Endothelial cell of umbilical vein (primary cell): ENCODE measurements around the gene UNC5B. TPM values are rescaled to one million over a fixed set of nuclear protein-coding genes. Genes with fewer than 3 reads are reported as not detected.
A peak's percentile ranks its signal among the peaks of the same experiment; 100 is the strongest.

Source experiments
- BruUV-seq: library from RNA; stranded (reverse); fragments of 400-500 nt; replicated peaks from 2 replicates; lab custom pipeline; 2021; lab: Mats Ljungman, UMichigan
- CTCF ChIA-PET: fragments of 300-600, 350-600 bp; sonication (Branson Sonifier 250); formaldehyde crosslinking; loops from one replicate; lab custom pipeline; 2021; ENCODE audit warnings: antibody characterized with exemption, inconsistent platforms; lab: Charles Lee
- POLR2A ChIA-PET: fragments of 300-600, 350-600 bp; sonication (Branson Sonifier 250); formaldehyde crosslinking; loops from one replicate; lab custom pipeline; 2021; ENCODE audit warnings: antibody characterized with exemption, inconsistent platforms; lab: Charles Lee
- DNase-seq: peaks from one replicate; pipeline ENCODE4 v3.0.0-alpha.2; 2011; ENCODE audit warnings: low read depth, low spot score
- FAIRE-seq: peaks from 2 replicates; lab custom pipeline; 2011; peaks lifted over from hg19 to GRCh38; lab: Jason Lieb, UNC
- H2AFZ ChIP-seq: 2 replicates; pipeline ENCODE4 v1.6.0; 2012; ENCODE audit warnings: low read depth, low read length, control low read depth, inconsistent platforms
- H3K27ac ChIP-seq: 2 replicates; pipeline ENCODE4 v1.5.1; 2011; ENCODE audit warnings: low read depth, mild to moderate bottlenecking, control low read depth, low read length, moderate library complexity; ENCODE audit not compliant: insufficient read depth
- H3K27me3 ChIP-seq, 2 experiments: 2 replicates each; pipeline versions ENCODE4 v1.6.0 to v1.6.1; 2011; ENCODE audit warnings: low read length in 2 of 2, mixed read lengths in 1 of 2; ENCODE audit not compliant: control insufficient read depth in 2 of 2, insufficient read depth in 2 of 2
- H3K36me3 ChIP-seq, 2 experiments: 2 replicates in 1 of 2; 3 replicates in 1 of 2; pipeline ENCODE4 v1.5.1; 2011; ENCODE audit warnings: low read length in 2 of 2, mild to moderate bottlenecking in 1 of 2, moderate library complexity in 1 of 2; ENCODE audit not compliant: control insufficient read depth in 2 of 2, insufficient read depth in 2 of 2; ENCODE audit errors: extremely low read depth in 1 of 2
- H3K4me1 ChIP-seq: 3 replicates; pipeline ENCODE4 v1.5.1; 2011; ENCODE audit warnings: mild to moderate bottlenecking, low read length; ENCODE audit not compliant: control insufficient read depth, insufficient read depth; ENCODE audit errors: extremely low read depth
- H3K4me2 ChIP-seq: 2 replicates; pipeline ENCODE4 v1.6.1; 2011; ENCODE audit warnings: low read length, control low read depth, mixed read lengths; ENCODE audit not compliant: insufficient read depth
- H3K4me3 ChIP-seq, 3 experiments: fragments of 200-600 bp in 1 of 3; sonication (generic), shearing (Covaris generic) in 1 of 3; replicated peaks in 1 of 3; 2 replicates each; pipeline ENCODE4 v1.5.1; 2011 to 2016; ENCODE audit warnings: control low read depth in 3 of 3, low read length in 3 of 3, mild to moderate bottlenecking in 2 of 3, inconsistent platforms in 1 of 3, low read depth in 1 of 3, moderate library complexity in 1 of 3; ENCODE audit not compliant: insufficient read depth in 1 of 3
- H3K79me2 ChIP-seq: 2 replicates; pipeline ENCODE4 v1.6.0; 2012; ENCODE audit warnings: low read length, inconsistent platforms; ENCODE audit not compliant: control insufficient read depth, insufficient read depth
- H3K9ac ChIP-seq: replicated peaks from 2 replicates; pipeline ENCODE3; 2011; ENCODE audit warnings: low read length, control low read depth; ENCODE audit not compliant: insufficient read depth; ENCODE audit errors: extremely low read depth
- H3K9me1 ChIP-seq: replicated peaks from 3 replicates; pipeline ENCODE4 v1.6.0; 2011; ENCODE audit warnings: mild to moderate bottlenecking, low read length; ENCODE audit not compliant: control insufficient read depth, insufficient read depth; ENCODE audit errors: extremely low read depth
- H3K9me3 ChIP-seq: replicated peaks from 2 replicates; pipeline ENCODE4 v1.5.1; 2012; ENCODE audit warnings: low read length, inconsistent platforms; ENCODE audit not compliant: control insufficient read depth, insufficient read depth
- H4K20me1 ChIP-seq: replicated peaks from 2 replicates; pipeline ENCODE3; 2011; ENCODE audit warnings: mild to moderate bottlenecking, low read length; ENCODE audit not compliant: control insufficient read depth, insufficient read depth; ENCODE audit errors: extremely low read depth
- EZH2 ChIP-seq: IDR thresholded peaks from 2 replicates; pipeline ENCODE4 v1.6.1; 2012; ENCODE audit warnings: borderline replicate concordance, low read depth, mild to moderate bottlenecking, moderate library complexity, low read length, inconsistent platforms; ENCODE audit not compliant: severe bottlenecking
- FOS ChIP-seq: IDR thresholded peaks from 2 replicates; pipeline ENCODE4 v1.6.1; 2011; ENCODE audit warnings: mild to moderate bottlenecking, low read length, moderate library complexity, borderline replicate concordance; ENCODE audit not compliant: insufficient read depth
- GATA2 ChIP-seq: IDR thresholded peaks from 2 replicates; pipeline ENCODE4 v1.7.0; 2011; ENCODE audit warnings: low read depth, mild to moderate bottlenecking, moderate library complexity, mixed read lengths, low read length; ENCODE audit not compliant: insufficient read length, insufficient read depth
- JUN ChIP-seq: IDR thresholded peaks from 2 replicates; pipeline ENCODE4 v1.6.1; 2011; ENCODE audit warnings: borderline replicate concordance, low read depth; ENCODE audit not compliant: insufficient read length, insufficient read depth
- MYC ChIP-seq: IDR thresholded peaks from one replicate; pipeline ENCODE4 v1.6.1; 2011; ENCODE audit warnings: mild to moderate bottlenecking, low read depth, low read length
- POLR2A ChIP-seq: IDR thresholded peaks from 2 replicates; pipeline ENCODE4 v1.6.1; 2012; ENCODE audit warnings: low read depth, mild to moderate bottlenecking, control low read depth, low read length
- POLR2AphosphoS5 ChIP-seq: IDR thresholded peaks from 2 replicates; pipeline ENCODE4 v1.6.1; 2012; ENCODE audit warnings: low read depth, mild to moderate bottlenecking, control low read depth, low read length, moderate library complexity; ENCODE audit not compliant: insufficient read depth
- dilution Hi-C: fragments of 300-500 bp; cut with MboI; formaldehyde crosslinking; loops from one replicate; pipeline ENCODE4 v1.15.0; 2019; ENCODE audit warnings: low sequenced_read_pairs; ENCODE audit not compliant: extremely low pct_ligation_motif_present
- intact Hi-C: fragments of 100-400 bp; cut with micrococcal nuclease; formaldehyde crosslinking; loops from one replicate; pipeline ENCODE4 v1.10.0; 2022
- polyA plus RNA-seq, 4 experiments: library from polyadenylated mRNA; depleted of rRNA in 3 of 4; stranded (reverse) in 3 of 4; unstranded in 1 of 4; fragments of >200 nt; gene quantifications; 2 replicates each; pipeline versions ENCODE4 v1.2.1 to v1.2.3, GENCODE V29; 2011 to 2012; ENCODE audit warnings: missing spikeins in 1 of 4
- total RNA-seq: library from RNA; stranded (reverse); gene quantifications from 2 replicates; pipeline ENCODE4 v1.2.3, GENCODE V29; 2021
- TF ChIP-seq, protein P1 (sequence below): IDR thresholded peaks from 2 replicates; pipeline ENCODE4 v1.6.1; 2011; ENCODE audit not compliant: insufficient read depth, insufficient read length
- TF ChIP-seq, protein P2 (sequence below), 2 donors: IDR thresholded peaks; 1 replicate in 1 of 2; 2 replicates in 1 of 2; pipeline ENCODE4 v1.5.1; 2011; ENCODE audit warnings: low read length in 2 of 2, mild to moderate bottlenecking in 2 of 2, moderate library complexity in 2 of 2, control low read depth in 1 of 2, inconsistent platforms in 1 of 2, low read depth in 1 of 2; ENCODE audit not compliant: insufficient read depth in 1 of 2; ENCODE audit errors: extremely low read depth in 1 of 2

Gene UNC5B
- total and polyA plus RNA-seq, 2 donors (not counting 3 experiments of a cell fraction or from before 2014, with no cell fraction given) = 0.39 to 2.5 TPM

GRCh38 chr10:71216751-71217265, 4.4 kb downstream of the UNC5B start:
- Histone ChIP-seq H4K20me1 (no peaks in the 10 kb centered on the region), H3K36me3 (no peaks in the 10 kb centered on the region), H3K79me2 (no peaks in the 10 kb centered on the region), H3K4me2 (peak overlapping the region; percentile 70), H3K9ac (no peak overlapping the region), H2AFZ (peak overlapping the region; percentile 69), H3K9me1 (no peaks in the 10 kb centered on the region), H3K9me3 (no peaks in the 10 kb centered on the region), H3K4me3 (peak overlapping the region; percentile 21 to 57 (median 24)), H3K27me3 (peaks cover 25 to 42% of the 10 kb centered on the region in 2 experiments), H3K4me1 (peaks cover 23% of the 10 kb centered on the region), H3K27ac (no peak overlapping the region)
- intact Hi-C loops = no loop called here
- FAIRE-seq (no peak), DNase-seq (no peak)
- dilution Hi-C loops = no loop called here
- ChIA-PET CTCF (interaction anchor here (1.0 to 8.1 kb wide), 6 partner anchors 25 to 68 kb away, joined by 3 to 51 read pairs (median 6); no protein-coding TSS in a partner anchor), POLR2A (no interaction called here)
- BruUV-seq = no TSS peak
- TF ChIP-seq MYC = no peak
- no peak for TF ChIP-seq POLR2A
- TF ChIP-seq, protein P1, sequence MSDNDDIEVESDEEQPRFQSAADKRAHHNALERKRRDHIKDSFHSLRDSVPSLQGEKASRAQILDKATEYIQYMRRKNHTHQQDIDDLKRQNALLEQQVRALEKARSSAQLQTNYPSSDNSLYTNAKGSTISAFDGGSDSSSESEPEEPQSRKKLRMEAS = no peak
- no peak for TF ChIP-seq GATA2
- TF ChIP-seq POLR2AphosphoS5 = no peak
- TF ChIP-seq, protein P2, sequence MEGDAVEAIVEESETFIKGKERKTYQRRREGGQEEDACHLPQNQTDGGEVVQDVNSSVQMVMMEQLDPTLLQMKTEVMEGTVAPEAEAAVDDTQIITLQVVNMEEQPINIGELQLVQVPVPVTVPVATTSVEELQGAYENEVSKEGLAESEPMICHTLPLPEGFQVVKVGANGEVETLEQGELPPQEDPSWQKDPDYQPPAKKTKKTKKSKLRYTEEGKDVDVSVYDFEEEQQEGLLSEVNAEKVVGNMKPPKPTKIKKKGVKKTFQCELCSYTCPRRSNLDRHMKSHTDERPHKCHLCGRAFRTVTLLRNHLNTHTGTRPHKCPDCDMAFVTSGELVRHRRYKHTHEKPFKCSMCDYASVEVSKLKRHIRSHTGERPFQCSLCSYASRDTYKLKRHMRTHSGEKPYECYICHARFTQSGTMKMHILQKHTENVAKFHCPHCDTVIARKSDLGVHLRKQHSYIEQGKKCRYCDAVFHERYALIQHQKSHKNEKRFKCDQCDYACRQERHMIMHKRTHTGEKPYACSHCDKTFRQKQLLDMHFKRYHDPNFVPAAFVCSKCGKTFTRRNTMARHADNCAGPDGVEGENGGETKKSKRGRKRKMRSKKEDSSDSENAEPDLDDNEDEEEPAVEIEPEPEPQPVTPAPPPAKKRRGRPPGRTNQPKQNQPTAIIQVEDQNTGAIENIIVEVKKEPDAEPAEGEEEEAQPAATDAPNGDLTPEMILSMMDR (IDR thresholded peaks at IDR 0.05; ENCODE audit: extremely low read depth in 1 of 2, insufficient read depth in 1 of 2, low read depth in 1 of 2, low read length in 2 of 2) = no peak
- no peak for TF ChIP-seq EZH2
- no peak for TF ChIP-seq JUN
- TF ChIP-seq FOS = no peak
